NB4 (cell line): ENCODE data around the gene NT5M.

Experiments
- POLR2A ChIP-seq: IDR thresholded peaks from 2 replicates; pipeline ENCODE4 v1.6.1; 2011; ENCODE audit warnings: mild to moderate bottlenecking; ENCODE audit not compliant: insufficient read length; ENCODE audit errors: extremely low read depth
- TF ChIP-seq, protein P1 (sequence below): IDR thresholded peaks from one replicate; pipeline ENCODE4 v1.5.1; 2012; ENCODE audit warnings: low read depth, low read length
- TF ChIP-seq, protein P2 (sequence below): IDR thresholded peaks from 2 replicates; pipeline ENCODE4 v1.6.1; 2011; ENCODE audit warnings: low read depth, low read length

DNA sequence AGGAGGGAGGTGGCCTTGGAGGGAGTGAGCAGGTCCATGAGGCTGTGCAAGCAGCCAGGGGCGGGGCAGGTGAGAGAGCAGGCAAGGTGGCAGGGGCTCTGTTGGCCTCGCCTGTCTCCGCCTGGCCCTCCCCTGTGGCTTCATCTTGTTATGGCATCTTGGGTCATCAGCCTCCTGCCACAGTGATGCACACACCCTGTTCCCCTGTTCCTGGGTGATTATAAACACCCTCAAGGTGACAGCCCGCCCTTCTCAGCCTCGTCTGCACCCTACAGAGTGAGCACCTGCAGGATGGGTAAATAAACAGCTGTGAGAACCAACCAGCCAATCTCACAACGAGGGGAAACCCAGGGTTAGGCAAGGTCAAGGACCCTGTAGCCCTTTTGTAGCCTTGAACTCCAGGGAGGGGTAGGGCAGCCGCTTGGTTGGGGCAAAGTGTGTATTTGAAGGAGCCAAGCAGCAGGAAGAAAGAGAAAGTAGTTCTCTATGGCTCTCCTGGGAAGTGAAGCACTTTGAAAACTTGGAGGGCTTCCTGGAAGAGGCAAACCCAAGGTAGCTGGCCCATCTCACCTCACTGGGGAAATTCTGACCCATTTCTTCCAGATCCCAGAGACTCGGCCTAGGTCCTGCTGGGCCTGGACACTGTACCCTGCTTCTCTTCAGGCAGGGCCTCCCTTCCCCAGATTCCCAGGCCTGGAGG is 60.6 kb downstream of the NT5M start:
- TF ChIP-seq, protein P1, sequence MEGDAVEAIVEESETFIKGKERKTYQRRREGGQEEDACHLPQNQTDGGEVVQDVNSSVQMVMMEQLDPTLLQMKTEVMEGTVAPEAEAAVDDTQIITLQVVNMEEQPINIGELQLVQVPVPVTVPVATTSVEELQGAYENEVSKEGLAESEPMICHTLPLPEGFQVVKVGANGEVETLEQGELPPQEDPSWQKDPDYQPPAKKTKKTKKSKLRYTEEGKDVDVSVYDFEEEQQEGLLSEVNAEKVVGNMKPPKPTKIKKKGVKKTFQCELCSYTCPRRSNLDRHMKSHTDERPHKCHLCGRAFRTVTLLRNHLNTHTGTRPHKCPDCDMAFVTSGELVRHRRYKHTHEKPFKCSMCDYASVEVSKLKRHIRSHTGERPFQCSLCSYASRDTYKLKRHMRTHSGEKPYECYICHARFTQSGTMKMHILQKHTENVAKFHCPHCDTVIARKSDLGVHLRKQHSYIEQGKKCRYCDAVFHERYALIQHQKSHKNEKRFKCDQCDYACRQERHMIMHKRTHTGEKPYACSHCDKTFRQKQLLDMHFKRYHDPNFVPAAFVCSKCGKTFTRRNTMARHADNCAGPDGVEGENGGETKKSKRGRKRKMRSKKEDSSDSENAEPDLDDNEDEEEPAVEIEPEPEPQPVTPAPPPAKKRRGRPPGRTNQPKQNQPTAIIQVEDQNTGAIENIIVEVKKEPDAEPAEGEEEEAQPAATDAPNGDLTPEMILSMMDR = no peak
- no peak for TF ChIP-seq POLR2A
- TF ChIP-seq, protein P2, sequence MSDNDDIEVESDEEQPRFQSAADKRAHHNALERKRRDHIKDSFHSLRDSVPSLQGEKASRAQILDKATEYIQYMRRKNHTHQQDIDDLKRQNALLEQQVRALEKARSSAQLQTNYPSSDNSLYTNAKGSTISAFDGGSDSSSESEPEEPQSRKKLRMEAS = no peak
